ENCODE results near the gene ASMTL. TPM values are rescaled to one million over a fixed set of nuclear protein-coding genes. Genes with fewer than 3 reads are reported as not detected.

ASMTL gene
- total and polyA plus RNA-seq, 2 of the 13 experiments (the other 11 are each of a cell fraction or from before 2014, with no cell fraction given), result 5.6 to 16.3 TPM

DNA sequence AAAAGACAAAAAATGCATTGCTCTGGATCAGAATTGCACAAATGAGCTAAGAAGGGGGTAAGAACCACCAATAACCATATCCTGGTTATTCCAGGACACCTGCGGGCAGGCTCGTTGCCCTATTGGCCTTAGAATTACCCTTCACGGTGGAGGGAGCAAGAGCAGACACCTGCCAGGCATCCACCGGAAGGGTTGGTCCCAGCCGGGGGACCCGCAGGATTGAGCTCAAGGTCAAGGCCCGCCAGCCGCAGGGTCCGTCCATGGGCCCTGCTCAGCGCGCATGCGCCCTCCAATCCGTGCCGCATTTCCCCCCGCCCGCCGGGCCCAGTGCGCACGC lies 61.4 kb downstream of the ASMTL start (continued):
- TF ChIP-seq, protein P1, sequence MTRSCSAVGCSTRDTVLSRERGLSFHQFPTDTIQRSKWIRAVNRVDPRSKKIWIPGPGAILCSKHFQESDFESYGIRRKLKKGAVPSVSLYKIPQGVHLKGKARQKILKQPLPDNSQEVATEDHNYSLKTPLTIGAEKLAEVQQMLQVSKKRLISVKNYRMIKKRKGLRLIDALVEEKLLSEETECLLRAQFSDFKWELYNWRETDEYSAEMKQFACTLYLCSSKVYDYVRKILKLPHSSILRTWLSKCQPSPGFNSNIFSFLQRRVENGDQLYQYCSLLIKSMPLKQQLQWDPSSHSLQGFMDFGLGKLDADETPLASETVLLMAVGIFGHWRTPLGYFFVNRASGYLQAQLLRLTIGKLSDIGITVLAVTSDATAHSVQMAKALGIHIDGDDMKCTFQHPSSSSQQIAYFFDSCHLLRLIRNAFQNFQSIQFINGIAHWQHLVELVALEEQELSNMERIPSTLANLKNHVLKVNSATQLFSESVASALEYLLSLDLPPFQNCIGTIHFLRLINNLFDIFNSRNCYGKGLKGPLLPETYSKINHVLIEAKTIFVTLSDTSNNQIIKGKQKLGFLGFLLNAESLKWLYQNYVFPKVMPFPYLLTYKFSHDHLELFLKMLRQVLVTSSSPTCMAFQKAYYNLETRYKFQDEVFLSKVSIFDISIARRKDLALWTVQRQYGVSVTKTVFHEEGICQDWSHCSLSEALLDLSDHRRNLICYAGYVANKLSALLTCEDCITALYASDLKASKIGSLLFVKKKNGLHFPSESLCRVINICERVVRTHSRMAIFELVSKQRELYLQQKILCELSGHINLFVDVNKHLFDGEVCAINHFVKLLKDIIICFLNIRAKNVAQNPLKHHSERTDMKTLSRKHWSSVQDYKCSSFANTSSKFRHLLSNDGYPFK (CRISPR knock-in tag; IDR thresholded peaks at IDR 0.05; ENCODE audit: borderline replicate concordance), result no peak
- no peak for TF ChIP-seq DDIT3 (CRISPR knock-in tag; IDR thresholded peaks at IDR 0.05)
- TF ChIP-seq, protein P2, sequence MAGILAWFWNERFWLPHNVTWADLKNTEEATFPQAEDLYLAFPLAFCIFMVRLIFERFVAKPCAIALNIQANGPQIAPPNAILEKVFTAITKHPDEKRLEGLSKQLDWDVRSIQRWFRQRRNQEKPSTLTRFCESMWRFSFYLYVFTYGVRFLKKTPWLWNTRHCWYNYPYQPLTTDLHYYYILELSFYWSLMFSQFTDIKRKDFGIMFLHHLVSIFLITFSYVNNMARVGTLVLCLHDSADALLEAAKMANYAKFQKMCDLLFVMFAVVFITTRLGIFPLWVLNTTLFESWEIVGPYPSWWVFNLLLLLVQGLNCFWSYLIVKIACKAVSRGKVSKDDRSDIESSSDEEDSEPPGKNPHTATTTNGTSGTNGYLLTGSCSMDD (CRISPR knock-in tag; IDR thresholded peaks at IDR 0.05), result no peak
- TF ChIP-seq ZNF496 (CRISPR knock-in tag; IDR thresholded peaks at IDR 0.05; ENCODE audit: insufficient replicate concordance), result no peak
- no peak for TF ChIP-seq ZBTB42 (CRISPR knock-in tag; IDR thresholded peaks at IDR 0.05)
- TF ChIP-seq, protein P3, sequence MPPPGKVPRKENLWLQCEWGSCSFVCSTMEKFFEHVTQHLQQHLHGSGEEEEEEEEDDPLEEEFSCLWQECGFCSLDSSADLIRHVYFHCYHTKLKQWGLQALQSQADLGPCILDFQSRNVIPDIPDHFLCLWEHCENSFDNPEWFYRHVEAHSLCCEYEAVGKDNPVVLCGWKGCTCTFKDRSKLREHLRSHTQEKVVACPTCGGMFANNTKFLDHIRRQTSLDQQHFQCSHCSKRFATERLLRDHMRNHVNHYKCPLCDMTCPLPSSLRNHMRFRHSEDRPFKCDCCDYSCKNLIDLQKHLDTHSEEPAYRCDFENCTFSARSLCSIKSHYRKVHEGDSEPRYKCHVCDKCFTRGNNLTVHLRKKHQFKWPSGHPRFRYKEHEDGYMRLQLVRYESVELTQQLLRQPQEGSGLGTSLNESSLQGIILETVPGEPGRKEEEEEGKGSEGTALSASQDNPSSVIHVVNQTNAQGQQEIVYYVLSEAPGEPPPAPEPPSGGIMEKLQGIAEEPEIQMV (CRISPR knock-in tag; IDR thresholded peaks at IDR 0.05; ENCODE audit: low read depth), result 0 out of 2 replicates have a peak, but pooled peaks have one; percentile 21
- TF ChIP-seq SOX6 (IDR thresholded peaks at IDR 0.05), result no peak
- TF ChIP-seq SOX6 (CRISPR knock-in tag; IDR thresholded peaks at IDR 0.05), result peak; percentile 16; the same call in 1 of the 2 replicates
- TF ChIP-seq NFKB2 (CRISPR knock-in tag; IDR thresholded peaks at IDR 0.05; ENCODE audit: borderline replicate concordance), result no peak
- TF ChIP-seq ZNF292 (CRISPR knock-in tag; IDR thresholded peaks at IDR 0.05; ENCODE audit: borderline replicate concordance, low read depth), result no peak
- TF ChIP-seq, protein P4, sequence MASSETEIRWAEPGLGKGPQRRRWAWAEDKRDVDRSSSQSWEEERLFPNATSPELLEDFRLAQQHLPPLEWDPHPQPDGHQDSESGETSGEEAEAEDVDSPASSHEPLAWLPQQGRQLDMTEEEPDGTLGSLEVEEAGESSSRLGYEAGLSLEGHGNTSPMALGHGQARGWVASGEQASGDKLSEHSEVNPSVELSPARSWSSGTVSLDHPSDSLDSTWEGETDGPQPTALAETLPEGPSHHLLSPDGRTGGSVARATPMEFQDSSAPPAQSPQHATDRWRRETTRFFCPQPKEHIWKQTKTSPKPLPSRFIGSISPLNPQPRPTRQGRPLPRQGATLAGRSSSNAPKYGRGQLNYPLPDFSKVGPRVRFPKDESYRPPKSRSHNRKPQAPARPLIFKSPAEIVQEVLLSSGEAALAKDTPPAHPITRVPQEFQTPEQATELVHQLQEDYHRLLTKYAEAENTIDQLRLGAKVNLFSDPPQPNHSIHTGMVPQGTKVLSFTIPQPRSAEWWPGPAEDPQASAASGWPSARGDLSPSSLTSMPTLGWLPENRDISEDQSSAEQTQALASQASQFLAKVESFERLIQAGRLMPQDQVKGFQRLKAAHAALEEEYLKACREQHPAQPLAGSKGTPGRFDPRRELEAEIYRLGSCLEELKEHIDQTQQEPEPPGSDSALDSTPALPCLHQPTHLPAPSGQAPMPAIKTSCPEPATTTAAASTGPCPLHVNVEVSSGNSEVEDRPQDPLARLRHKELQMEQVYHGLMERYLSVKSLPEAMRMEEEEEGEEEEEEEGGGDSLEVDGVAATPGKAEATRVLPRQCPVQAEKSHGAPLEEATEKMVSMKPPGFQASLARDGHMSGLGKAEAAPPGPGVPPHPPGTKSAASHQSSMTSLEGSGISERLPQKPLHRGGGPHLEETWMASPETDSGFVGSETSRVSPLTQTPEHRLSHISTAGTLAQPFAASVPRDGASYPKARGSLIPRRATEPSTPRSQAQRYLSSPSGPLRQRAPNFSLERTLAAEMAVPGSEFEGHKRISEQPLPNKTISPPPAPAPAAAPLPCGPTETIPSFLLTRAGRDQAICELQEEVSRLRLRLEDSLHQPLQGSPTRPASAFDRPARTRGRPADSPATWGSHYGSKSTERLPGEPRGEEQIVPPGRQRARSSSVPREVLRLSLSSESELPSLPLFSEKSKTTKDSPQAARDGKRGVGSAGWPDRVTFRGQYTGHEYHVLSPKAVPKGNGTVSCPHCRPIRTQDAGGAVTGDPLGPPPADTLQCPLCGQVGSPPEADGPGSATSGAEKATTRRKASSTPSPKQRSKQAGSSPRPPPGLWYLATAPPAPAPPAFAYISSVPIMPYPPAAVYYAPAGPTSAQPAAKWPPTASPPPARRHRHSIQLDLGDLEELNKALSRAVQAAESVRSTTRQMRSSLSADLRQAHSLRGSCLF (CRISPR knock-in tag; IDR thresholded peaks at IDR 0.05; ENCODE audit: borderline replicate concordance), result no peak
- no peak for TF ChIP-seq YY1 (IDR thresholded peaks at IDR 0.05; ENCODE audit: insufficient read depth, insufficient replicate concordance, low read depth, low read length)
- TF ChIP-seq NFE2L1 (CRISPR knock-in tag; IDR thresholded peaks at IDR 0.05; ENCODE audit: borderline replicate concordance), result no peak
- TF ChIP-seq NR3C1 (CRISPR knock-in tag; IDR thresholded peaks at IDR 0.05), result no peak
- no peak for TF ChIP-seq EED (CRISPR knock-in tag; IDR thresholded peaks at IDR 0.05)
- no peak for TF ChIP-seq THAP11 (CRISPR knock-in tag; IDR thresholded peaks at IDR 0.05)
- no peak for TF ChIP-seq NPAS2 (CRISPR knock-in tag; IDR thresholded peaks at IDR 0.05; ENCODE audit: borderline replicate concordance)
